HepG2 (cell line): ENCODE results near the gene STS. TPM values are rescaled to one million over a fixed set of nuclear protein-coding genes. Genes with fewer than 3 reads are reported as not detected.

Experiments
- ATAC-seq: fragments of 200-7000 bp; cut with Tn5 transposase; 3 replicates; pipeline ENCODE4 v1.9.1; 2020; ENCODE audit warnings: mild to moderate bottlenecking, moderate library complexity
- BruUV-seq: library from RNA; stranded (reverse); fragments of 400-500 nt; replicated peaks from 2 replicates; lab custom pipeline; 2021; lab: Mats Ljungman, UMichigan
- CTCF ChIA-PET: fragments of 300-600 bp; formaldehyde crosslinking; extraction: SDS; loops from one replicate; lab custom pipeline; 2021; ENCODE audit warnings: low total read pairs, inconsistent platforms, low intra/inter-chr PET ratio; lab: Yijun Ruan, JAX
- POLR2A ChIA-PET: fragments of 350-600 bp; sonication (Branson Sonifier 250); formaldehyde crosslinking; loops from one replicate; lab custom pipeline; 2020; ENCODE audit warnings: antibody characterized with exemption, inconsistent platforms; lab: Yijun Ruan, JAX
- DNase-seq: peaks from one replicate; pipeline ENCODE4 v3.0.0-alpha.2; 2015; ENCODE audit warnings: low spot score
- FAIRE-seq: peaks from 3 replicates; lab custom pipeline; 2011; peaks lifted over from hg19 to GRCh38; lab: Jason Lieb, UNC
- H2AFZ ChIP-seq: one replicate; pipeline ENCODE4 v1.6.1; 2011; ENCODE audit warnings: low read length, inconsistent platforms
- H3K27ac ChIP-seq: fragments of 300-600 bp; 3 replicates; pipeline ENCODE4 v1.8.0; 2011; ENCODE audit warnings: mixed run types, mild to moderate bottlenecking, mixed read lengths, low read length, inconsistent platforms; ENCODE audit not compliant: insufficient read depth; ENCODE audit errors: extremely low read length
- H3K27me3 ChIP-seq, 2 experiments: fragments of 200-600 bp in 1 of 2; 2 replicates in 1 of 2; 3 replicates in 1 of 2; pipeline versions ENCODE4 v1.6.0 to v1.8.0; 2011; ENCODE audit warnings: low read length in 2 of 2, mild to moderate bottlenecking in 2 of 2, moderate library complexity in 2 of 2, inconsistent platforms in 1 of 2; ENCODE audit not compliant: insufficient read depth in 2 of 2, control insufficient read depth in 1 of 2
- H3K36me3 ChIP-seq, 2 experiments: fragments of 200-600 bp in 1 of 2; replicated peaks in 1 of 2; 2 replicates in 1 of 2; 3 replicates in 1 of 2; pipeline versions ENCODE4 v1.5.1 to v1.8.0; 2011; ENCODE audit warnings: low read length in 2 of 2, inconsistent platforms in 1 of 2; ENCODE audit not compliant: insufficient read depth in 2 of 2, control insufficient read depth in 1 of 2
- H3K4me1 ChIP-seq: 2 replicates; pipeline ENCODE4 v1.5.1; 2012; ENCODE audit warnings: low read length, inconsistent platforms; ENCODE audit not compliant: insufficient read depth
- H3K4me2 ChIP-seq: 2 replicates; pipeline ENCODE4 v1.6.0; 2011; ENCODE audit warnings: low read depth, low read length, inconsistent platforms
- H3K4me3 ChIP-seq, 3 experiments: fragments of 200-600 bp in 1 of 3; sonication (generic), shearing (Covaris generic) in 1 of 3; replicated peaks in 1 of 3; 2 replicates each; pipeline ENCODE4 v1.5.1; 2011 to 2016; ENCODE audit warnings: low read length in 3 of 3, inconsistent platforms in 2 of 3, low read depth in 2 of 3, mild to moderate bottlenecking in 2 of 3, control low read depth in 1 of 3, mixed read lengths in 1 of 3; ENCODE audit not compliant: insufficient read depth in 1 of 3
- H3K79me2 ChIP-seq: one replicate; pipeline ENCODE4 v1.6.1; 2011; ENCODE audit warnings: low read length, inconsistent platforms; ENCODE audit not compliant: insufficient read depth
- H3K9ac ChIP-seq: 2 replicates; pipeline ENCODE4 v1.6.0; 2011; ENCODE audit warnings: mild to moderate bottlenecking, low read depth, low read length, inconsistent platforms; ENCODE audit not compliant: insufficient read depth
- H3K9me3 ChIP-seq: 2 replicates; pipeline ENCODE4 v1.5.1; 2012; ENCODE audit warnings: mild to moderate bottlenecking, low read length
- H4K20me1 ChIP-seq: 2 replicates; pipeline ENCODE4 v1.6.0; 2011; ENCODE audit warnings: inconsistent platforms, mild to moderate bottlenecking, low read length, moderate library complexity; ENCODE audit not compliant: insufficient read depth
- CENPX ChIP-seq: sonication (generic); formaldehyde crosslinking; IDR thresholded peaks from 2 replicates; pipeline ENCODE4 v1.9.0; 2021; ENCODE audit warnings: mild to moderate bottlenecking, missing genetic modification reagents, moderate library complexity
- ETS1 ChIP-seq: sonication (generic); formaldehyde crosslinking; IDR thresholded peaks from 2 replicates; pipeline ENCODE4 v1.4.0; 2020; ENCODE audit warnings: missing genetic modification reagents
- SMAD1 ChIP-seq: sonication (generic); formaldehyde crosslinking; IDR thresholded peaks from 2 replicates; pipeline ENCODE4 v1.4.0; 2020; ENCODE audit warnings: missing genetic modification reagents, low read depth, mild to moderate bottlenecking, borderline replicate concordance
- TBX2 ChIP-seq: sonication (generic); formaldehyde crosslinking; IDR thresholded peaks from 2 replicates; pipeline ENCODE4 v1.5.0; 2020; ENCODE audit warnings: missing genetic modification reagents, mild to moderate bottlenecking, borderline replicate concordance
- TEAD2 ChIP-seq: sonication (generic); formaldehyde crosslinking; IDR thresholded peaks from 2 replicates; pipeline ENCODE4 v1.9.0; 2021; ENCODE audit warnings: missing genetic modification reagents
- TFE3 ChIP-seq: IDR thresholded peaks from 2 replicates; pipeline ENCODE4 v1.6.1; 2016
- ZBTB38 ChIP-seq: sonication (generic); formaldehyde crosslinking; IDR thresholded peaks from 2 replicates; pipeline ENCODE4 v1.5.1; 2020; ENCODE audit warnings: mild to moderate bottlenecking, missing genetic modification reagents
- ZNF557 ChIP-seq: sonication (generic); formaldehyde crosslinking; IDR thresholded peaks from 2 replicates; pipeline ENCODE4 v1.4.0; 2020; ENCODE audit warnings: missing genetic modification reagents
- WGBS: methylation state at CpG from one replicate; pipeline ENCODE4 v1.1.6; 2017; ENCODE audit warnings: low lambda C conversion rate; 5-methylcytosine and 5-hydroxymethylcytosine counted together
- in situ Hi-C: cut with HindIII; loops from 2 replicates; pipeline ENCODE4 v1.10.0; 2017; ENCODE audit warnings: low pct_unique_long_range_greater_than_20kb; ENCODE audit not compliant: extremely low pct_ligation_motif_present
- intact Hi-C: fragments of 100-400 bp; cut with micrococcal nuclease; formaldehyde crosslinking; loops from one replicate; pipeline ENCODE4 v1.10.0; 2022; ENCODE audit not compliant: unreplicated experiment
- polyA plus RNA-seq, 8 experiments: library from polyadenylated mRNA; depleted of rRNA in 3 of 8; stranded (reverse) in 7 of 8; unstranded in 1 of 8; fragments of >200 nt; fragmentation: Illumina TruSeq in 4 of 8; extraction: Trizol in 4 of 8; gene quantifications; 2 replicates each; pipeline versions ENCODE4 v1.2.1 to v1.2.3, GENCODE V29; 2011 to 2016; ENCODE audit warnings: low read depth in 4 of 8, missing spikeins in 1 of 8, mixed read lengths in 1 of 8; ENCODE audit not compliant: insufficient read depth in 1 of 8
- total RNA-seq, 5 experiments: library from RNA; depleted of rRNA; stranded (reverse); fragments of >200 nt; fragmentation: Illumina TruSeq; extraction: Trizol; gene quantifications; 2 replicates each; pipeline ENCODE4 v1.2.3, GENCODE V29; 2016; ENCODE audit warnings: low read depth in 1 of 5
- TF ChIP-seq, protein P1 (sequence below): sonication (generic); formaldehyde crosslinking; IDR thresholded peaks from 2 replicates; pipeline ENCODE4 v1.9.0; 2021; ENCODE audit warnings: missing genetic modification reagents, mild to moderate bottlenecking, borderline replicate concordance
- TF ChIP-seq, protein P2 (sequence below): sonication (generic); formaldehyde crosslinking; IDR thresholded peaks from 2 replicates; pipeline ENCODE4 v1.8.1; 2023; ENCODE audit warnings: mild to moderate bottlenecking, missing genetic modification reagents
- TF ChIP-seq, protein P3 (sequence below): sonication (generic); formaldehyde crosslinking; conservative IDR thresholded peaks from 2 replicates; pipeline ENCODE4 v1.8.0; 2022; ENCODE audit warnings: low read depth, missing genetic modification reagents

Gene STS
- total and polyA plus RNA-seq, 2 of the 13 experiments (the other 11 are each of a cell fraction or from before 2014, with no cell fraction given): 0.87 to 1.5 TPM

DNA sequence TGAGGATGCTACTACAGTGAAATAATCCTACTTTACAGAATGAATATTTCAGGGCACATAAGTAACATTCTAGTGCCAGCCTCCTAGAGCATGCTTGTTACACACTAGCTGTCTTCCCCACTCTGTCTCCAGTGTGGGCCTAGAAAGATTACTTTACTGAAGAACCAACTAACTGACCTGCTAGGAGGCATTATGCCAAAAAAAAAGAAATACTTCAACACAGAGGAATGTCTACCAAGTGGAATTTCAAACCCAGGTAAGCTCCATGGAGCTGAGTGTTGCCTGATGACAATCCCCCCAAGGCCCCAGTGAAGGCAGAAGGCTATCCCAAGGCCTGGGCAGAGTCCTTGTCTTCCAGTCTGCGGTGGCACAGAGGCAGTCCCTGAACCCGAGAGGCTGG, 40.9 kb upstream of the STS start:
- Histone ChIP-seq H3K27me3 (no peaks in the 10 kb centered on the region), H3K27ac (no peak overlapping the region), H3K9me3 (no peaks in the 10 kb centered on the region), H3K36me3 (no peaks in the 10 kb centered on the region)
- POLR2A ChIA-PET: no interaction called here
- in situ Hi-C loops: no loop called here
- no TSS peak for BruUV-seq
- DNase-seq: no peak
- FAIRE-seq: no peak
- CTCF ChIA-PET: no interaction called here
- no peak for TF ChIP-seq ZNF557 (CRISPR knock-in tag)
- no peak for TF ChIP-seq CENPX
- TF ChIP-seq TEAD2: no peak
- TF ChIP-seq, protein P1, sequence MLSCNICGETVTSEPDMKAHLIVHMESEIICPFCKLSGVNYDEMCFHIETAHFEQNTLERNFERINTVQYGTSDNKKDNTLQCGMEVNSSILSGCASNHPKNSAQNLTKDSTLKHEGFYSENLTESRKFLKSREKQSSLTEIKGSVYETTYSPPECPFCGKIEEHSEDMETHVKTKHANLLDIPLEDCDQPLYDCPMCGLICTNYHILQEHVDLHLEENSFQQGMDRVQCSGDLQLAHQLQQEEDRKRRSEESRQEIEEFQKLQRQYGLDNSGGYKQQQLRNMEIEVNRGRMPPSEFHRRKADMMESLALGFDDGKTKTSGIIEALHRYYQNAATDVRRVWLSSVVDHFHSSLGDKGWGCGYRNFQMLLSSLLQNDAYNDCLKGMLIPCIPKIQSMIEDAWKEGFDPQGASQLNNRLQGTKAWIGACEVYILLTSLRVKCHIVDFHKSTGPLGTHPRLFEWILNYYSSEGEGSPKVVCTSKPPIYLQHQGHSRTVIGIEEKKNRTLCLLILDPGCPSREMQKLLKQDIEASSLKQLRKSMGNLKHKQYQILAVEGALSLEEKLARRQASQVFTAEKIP (CRISPR knock-in tag): no peak
- TF ChIP-seq ZBTB38 (CRISPR knock-in tag): no peak
- TF ChIP-seq, protein P2, sequence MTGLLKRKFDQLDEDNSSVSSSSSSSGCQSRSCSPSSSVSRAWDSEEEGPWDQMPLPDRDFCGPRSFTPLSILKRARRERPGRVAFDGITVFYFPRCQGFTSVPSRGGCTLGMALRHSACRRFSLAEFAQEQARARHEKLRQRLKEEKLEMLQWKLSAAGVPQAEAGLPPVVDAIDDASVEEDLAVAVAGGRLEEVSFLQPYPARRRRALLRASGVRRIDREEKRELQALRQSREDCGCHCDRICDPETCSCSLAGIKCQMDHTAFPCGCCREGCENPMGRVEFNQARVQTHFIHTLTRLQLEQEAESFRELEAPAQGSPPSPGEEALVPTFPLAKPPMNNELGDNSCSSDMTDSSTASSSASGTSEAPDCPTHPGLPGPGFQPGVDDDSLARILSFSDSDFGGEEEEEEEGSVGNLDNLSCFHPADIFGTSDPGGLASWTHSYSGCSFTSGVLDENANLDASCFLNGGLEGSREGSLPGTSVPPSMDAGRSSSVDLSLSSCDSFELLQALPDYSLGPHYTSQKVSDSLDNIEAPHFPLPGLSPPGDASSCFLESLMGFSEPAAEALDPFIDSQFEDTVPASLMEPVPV (CRISPR knock-in tag): no peak
- no peak for TF ChIP-seq ETS1
- TF ChIP-seq, protein P3, sequence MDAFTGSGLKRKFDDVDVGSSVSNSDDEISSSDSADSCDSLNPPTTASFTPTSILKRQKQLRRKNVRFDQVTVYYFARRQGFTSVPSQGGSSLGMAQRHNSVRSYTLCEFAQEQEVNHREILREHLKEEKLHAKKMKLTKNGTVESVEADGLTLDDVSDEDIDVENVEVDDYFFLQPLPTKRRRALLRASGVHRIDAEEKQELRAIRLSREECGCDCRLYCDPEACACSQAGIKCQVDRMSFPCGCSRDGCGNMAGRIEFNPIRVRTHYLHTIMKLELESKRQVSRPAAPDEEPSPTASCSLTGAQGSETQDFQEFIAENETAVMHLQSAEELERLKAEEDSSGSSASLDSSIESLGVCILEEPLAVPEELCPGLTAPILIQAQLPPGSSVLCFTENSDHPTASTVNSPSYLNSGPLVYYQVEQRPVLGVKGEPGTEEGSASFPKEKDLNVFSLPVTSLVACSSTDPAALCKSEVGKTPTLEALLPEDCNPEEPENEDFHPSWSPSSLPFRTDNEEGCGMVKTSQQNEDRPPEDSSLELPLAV (CRISPR knock-in tag): no peak
- TF ChIP-seq SMAD1 (CRISPR knock-in tag): no peak
- no peak for TF ChIP-seq TFE3
- no peak for TF ChIP-seq TBX2
- TF ChIP-seq, all 625 proteins: peak for 0
- H3K4me3 ChIP-seq: no peak overlapping the region
- peaks cover 9% of the 10 kb centered on the region for H3K4me1 ChIP-seq
- H3K9ac ChIP-seq: no peak overlapping the region
- no peaks in the 10 kb centered on the region for H4K20me1 ChIP-seq
- H3K79me2 ChIP-seq: no peaks in the 10 kb centered on the region
- no peak overlapping the region for H3K4me2 ChIP-seq
- WGBS: no CpG with 5 or more reads among the region's 2 CpGs
- intact Hi-C loops: no loop called here
- no peak overlapping the region for H2AFZ ChIP-seq
- no peak for ATAC-seq
